H1 (cell line): ENCODE results near the gene MAGT1. TPM values are rescaled to one million over a fixed set of nuclear protein-coding genes. Genes with fewer than 3 reads are reported as not detected.

Experiments
- CTCF ChIA-PET: fragments of 300-600 bp; sonication (Branson Sonifier 250); formaldehyde crosslinking; loops from one replicate; lab custom pipeline; 2021; ENCODE audit not compliant: partially characterized antibody; lab: Charles Lee
- POLR2A ChIA-PET: fragments of 300-600 bp; sonication (Branson Sonifier 250); formaldehyde crosslinking; loops from one replicate; lab custom pipeline; 2021; ENCODE audit warnings: inconsistent platforms; ENCODE audit not compliant: partially characterized antibody; lab: Charles Lee
- DNase-seq, 2 experiments: peaks; one replicate each; pipeline versions ENCODE4 v3.0.0 to v3.0.0-alpha.2; 2010 to 2022; ENCODE audit warnings: low spot score in 2 of 2, low read depth in 1 of 2, mixed read lengths in 1 of 2
- FAIRE-seq: peaks from 2 replicates; lab custom pipeline; 2011; peaks lifted over from hg19 to GRCh38; lab: Jason Lieb, UNC
- H2AFZ ChIP-seq: 2 replicates; pipeline ENCODE4 v1.8.1; 2012; ENCODE audit warnings: low read length, inconsistent platforms
- H2AK5ac ChIP-seq: 2 replicates; pipeline ENCODE4 v1.6.1; 2013; ENCODE audit warnings: low read depth, low read length
- H2BK120ac ChIP-seq: replicated peaks from 2 replicates; pipeline ENCODE3; 2013; ENCODE audit warnings: low read depth, low read length, inconsistent platforms
- H2BK12ac ChIP-seq: 2 replicates; pipeline ENCODE4 v1.6.1; 2013; ENCODE audit warnings: low read depth, low read length
- H2BK15ac ChIP-seq: 2 replicates; pipeline ENCODE4 v1.6.1; 2013; ENCODE audit warnings: low read length
- H2BK20ac ChIP-seq: 2 replicates; pipeline ENCODE4 v1.6.1; 2013; ENCODE audit warnings: low read length
- H2BK5ac ChIP-seq: 2 replicates; pipeline ENCODE4 v1.6.1; 2013; ENCODE audit warnings: low read depth, low read length
- H3K14ac ChIP-seq: 2 replicates; pipeline ENCODE4 v1.6.1; 2013; ENCODE audit warnings: inconsistent platforms; ENCODE audit not compliant: insufficient read length
- H3K18ac ChIP-seq: 2 replicates; pipeline ENCODE4 v1.6.1; 2013; ENCODE audit warnings: low read length; ENCODE audit errors: extremely low read depth
- H3K23ac ChIP-seq: 2 replicates; pipeline ENCODE4 v1.6.1; 2013; ENCODE audit warnings: inconsistent platforms; ENCODE audit not compliant: insufficient read length
- H3K23me2 ChIP-seq: 2 replicates; pipeline ENCODE4 v1.6.1; 2013; ENCODE audit warnings: low read depth, low read length
- H3K27ac ChIP-seq: 2 replicates; pipeline ENCODE4 v1.6.1; 2011; ENCODE audit warnings: low read depth, low read length, inconsistent platforms
- H3K27me3 ChIP-seq, 4 experiments: replicated peaks in 1 of 4; 1 replicate in 1 of 4; 2 replicates in 3 of 4; pipeline versions ENCODE4 v1.6.1 to v1.8.1; 2011 to 2013; ENCODE audit warnings: low read length in 3 of 4, mild to moderate bottlenecking in 3 of 4, inconsistent platforms in 2 of 4, mixed read lengths in 2 of 4, moderate library complexity in 1 of 4; ENCODE audit not compliant: control insufficient read depth in 3 of 4, insufficient read depth in 3 of 4; ENCODE audit errors: extremely low read depth in 1 of 4
- H3K36me3 ChIP-seq, 4 experiments: 2 replicates each; pipeline versions ENCODE4 v1.6.1 to v1.8.1; 2011 to 2013; ENCODE audit warnings: mild to moderate bottlenecking in 4 of 4, low read length in 3 of 4, moderate library complexity in 2 of 4, control low read depth in 1 of 4, inconsistent platforms in 1 of 4; ENCODE audit not compliant: insufficient read depth in 4 of 4, control insufficient read depth in 2 of 4
- H3K4ac ChIP-seq: replicated peaks from 2 replicates; pipeline ENCODE3; 2013; ENCODE audit warnings: low read length, low read depth, mixed read lengths, inconsistent platforms; ENCODE audit not compliant: insufficient read length
- H3K4me1 ChIP-seq, 4 experiments: replicated peaks in 1 of 4; 1 replicate in 1 of 4; 2 replicates in 3 of 4; pipeline versions ENCODE4 v1.6.1 to v1.8.1; 2011 to 2013; ENCODE audit warnings: low read length in 3 of 4, inconsistent platforms in 2 of 4, mixed read lengths in 1 of 4; ENCODE audit not compliant: insufficient read depth in 4 of 4, control insufficient read depth in 3 of 4
- H3K4me2 ChIP-seq, 2 experiments: 2 replicates each; pipeline versions ENCODE4 v1.6.1 to v1.8.1; 2011 to 2013; ENCODE audit warnings: low read depth in 2 of 2, low read length in 2 of 2, control low read depth in 1 of 2, inconsistent platforms in 1 of 2, mild to moderate bottlenecking in 1 of 2; ENCODE audit not compliant: insufficient read depth in 1 of 2
- H3K4me3 ChIP-seq, 4 experiments: fragments of 200-600, 300-600 bp in 1 of 4; sonication (generic), shearing (Covaris generic), sonication (Bioruptor Twin) in 1 of 4; 2 replicates each; pipeline versions ENCODE4 v1.5.1 to v1.8.1; 2011 to 2016; ENCODE audit warnings: low read length in 4 of 4, low read depth in 3 of 4, control low read depth in 2 of 4, inconsistent platforms in 2 of 4, mild to moderate bottlenecking in 2 of 4, mixed read lengths in 1 of 4, moderate library complexity in 1 of 4; ENCODE audit not compliant: insufficient read depth in 2 of 4; ENCODE audit errors: extremely low read depth in 1 of 4
- H3K56ac ChIP-seq: replicated peaks from 2 replicates; pipeline ENCODE3; 2013; ENCODE audit warnings: low read depth, mild to moderate bottlenecking, mixed read lengths, low read length, inconsistent platforms; ENCODE audit not compliant: insufficient read length
- H3K79me1 ChIP-seq: 2 replicates; pipeline ENCODE4 v1.6.1; 2013; ENCODE audit warnings: low read depth, low read length, control low read depth
- H3K79me2 ChIP-seq, 2 experiments: 2 replicates each; pipeline versions ENCODE4 v1.6.1 to v1.8.1; 2012 to 2013; ENCODE audit warnings: low read length in 2 of 2, mild to moderate bottlenecking in 2 of 2, inconsistent platforms in 1 of 2; ENCODE audit not compliant: insufficient read depth in 2 of 2, control insufficient read depth in 1 of 2
- H3K9ac ChIP-seq, 4 experiments: replicated peaks in 1 of 4; 1 replicate in 1 of 4; 2 replicates in 3 of 4; pipeline versions ENCODE4 v1.6.1 to v1.8.1; 2011 to 2013; ENCODE audit warnings: low read depth in 3 of 4, low read length in 3 of 4, control low read depth in 2 of 4, mild to moderate bottlenecking in 2 of 4, moderate library complexity in 2 of 4, inconsistent platforms in 1 of 4; ENCODE audit errors: extremely low read depth in 1 of 4
- H3K9me3 ChIP-seq, 2 experiments: 2 replicates each; pipeline versions ENCODE4 v1.6.1 to v1.8.1; 2012 to 2013; ENCODE audit warnings: mild to moderate bottlenecking in 2 of 2, moderate library complexity in 2 of 2, control low read depth in 1 of 2, inconsistent platforms in 1 of 2, low read depth in 1 of 2, low read length in 1 of 2, mixed read lengths in 1 of 2; ENCODE audit not compliant: insufficient read depth in 2 of 2
- H4K20me1 ChIP-seq, 2 experiments: replicated peaks in 1 of 2; 2 replicates each; pipeline versions ENCODE3 to v1.8.1; 2011 to 2013; ENCODE audit warnings: inconsistent platforms in 2 of 2, low read length in 2 of 2, mild to moderate bottlenecking in 1 of 2; ENCODE audit not compliant: insufficient read depth in 2 of 2, control insufficient read depth in 1 of 2
- H4K5ac ChIP-seq: 2 replicates; pipeline ENCODE4 v1.6.1; 2013; ENCODE audit warnings: low read length, low read depth, mixed read lengths, inconsistent platforms; ENCODE audit not compliant: insufficient read length
- H4K8ac ChIP-seq: 2 replicates; pipeline ENCODE4 v1.8.0; 2013; ENCODE audit warnings: mild to moderate bottlenecking, moderate library complexity, low read length, inconsistent platforms; ENCODE audit not compliant: insufficient read depth; ENCODE audit errors: extremely low read depth
- H4K91ac ChIP-seq: replicated peaks from 2 replicates; pipeline ENCODE3; 2013; ENCODE audit warnings: low read length, mixed read lengths, inconsistent platforms; ENCODE audit not compliant: insufficient read length
- ATF3 ChIP-seq: IDR thresholded peaks from 2 replicates; pipeline ENCODE4 v1.6.1; 2011; ENCODE audit warnings: low read depth, mild to moderate bottlenecking, low read length; ENCODE audit not compliant: insufficient read depth
- BACH1 ChIP-seq: IDR thresholded peaks from 2 replicates; pipeline ENCODE4 v1.6.1; 2012; ENCODE audit warnings: low read length, improper control_type of control experiment
- BRCA1 ChIP-seq: IDR thresholded peaks from 2 replicates; pipeline ENCODE4 v1.6.1; 2012; ENCODE audit warnings: low read depth, low read length, improper control_type of control experiment
- CHD1 ChIP-seq: IDR thresholded peaks from 2 replicates; pipeline ENCODE4 v1.6.1; 2012; ENCODE audit warnings: low read depth, low read length, improper control_type of control experiment
- CREB1 ChIP-seq: IDR thresholded peaks from 2 replicates; pipeline ENCODE4 v1.6.1; 2012; ENCODE audit warnings: inconsistent platforms
- EGR1 ChIP-seq: IDR thresholded peaks from 2 replicates; pipeline ENCODE4 v1.6.1; 2011; ENCODE audit warnings: low read depth, low read length, borderline replicate concordance
- GTF2F1 ChIP-seq: IDR thresholded peaks from 2 replicates; pipeline ENCODE4 v1.6.1; 2012; ENCODE audit warnings: low read depth, low read length, improper control_type of control experiment, borderline replicate concordance
- KDM1A ChIP-seq: fragments of 200-600, 300-600 bp; sonication (generic); IDR thresholded peaks from 2 replicates; pipeline ENCODE4 v1.7.1; 2016; ENCODE audit warnings: mild to moderate bottlenecking, low read length, borderline replicate concordance
- MAX ChIP-seq: IDR thresholded peaks from 2 replicates; pipeline ENCODE4 v1.6.1; 2012; ENCODE audit warnings: inconsistent platforms
- POLR2AphosphoS5 ChIP-seq: IDR thresholded peaks from 2 replicates; pipeline ENCODE4 v1.6.1; 2011; ENCODE audit warnings: low read depth, low read length
- RFX5 ChIP-seq: IDR thresholded peaks from 2 replicates; pipeline ENCODE4 v1.6.1; 2011; ENCODE audit warnings: low read depth, low read length, improper control_type of control experiment, borderline replicate concordance
- SIRT6 ChIP-seq: IDR thresholded peaks from one replicate; pipeline ENCODE4 v1.7.1; 2012; ENCODE audit warnings: low read length, inconsistent platforms
- WGBS, 2 experiments: shearing (Covaris generic) in 1 of 2; methylation state at CpG; one replicate each; pipeline versions ENCODE4 v1.1.6 to v1.1.7; 2013 to 2015; ENCODE audit warnings: low lambda C conversion rate in 2 of 2, mixed read lengths in 2 of 2, inconsistent platforms in 1 of 2, low coverage in 1 of 2, missing lambda C conversion rate in 1 of 2; ENCODE audit not compliant: insufficient replicate concordance in 2 of 2, insufficient coverage in 1 of 2, insufficient read length in 1 of 2; ENCODE audit errors: extremely low coverage in 1 of 2, missing lambda C conversion rate in 1 of 2; 5-methylcytosine and 5-hydroxymethylcytosine counted together
- polyA plus RNA-seq, 7 experiments: library from polyadenylated mRNA; depleted of rRNA in 3 of 7; stranded (reverse) in 5 of 7; unstranded in 2 of 7; fragments of >200 nt in 5 of 7; fragments of 200-250 nt in 2 of 7; gene quantifications; 1 replicate in 5 of 7; 2 replicates in 1 of 7; 4 replicates in 1 of 7; pipeline versions ENCODE4 v1.2.1 to v1.2.3, GENCODE V29; 2011 to 2013; ENCODE audit warnings: missing spikeins in 2 of 7, mixed read lengths in 2 of 7
- total RNA-seq: library from RNA; stranded (reverse); fragmentation: NEBNext Ultra II Directional; extraction: Animal tissue kit (Norgen Biotek cat#: 25700); gene quantifications from 2 replicates; pipeline ENCODE4 v1.2.1, GENCODE V29; 2021

The MAGT1 gene
- total and polyA plus RNA-seq, 2 of the 8 experiments (the other 6 are each of a cell fraction or from before 2014, with no cell fraction given), result 14.4 to 47.6 TPM

- Histone ChIP-seq H4K8ac (no peak overlapping the region), H4K91ac (no peak overlapping the region), H3K27ac (no peak overlapping the region), H2BK5ac (no peak overlapping the region), H3K4me1 (no peaks in the 10 kb centered on the region), H3K18ac (no peak overlapping the region), H3K4ac (no peak overlapping the region), H2BK12ac (no peak overlapping the region), H2BK120ac (no peak overlapping the region), H3K27me3 (no peaks in the 10 kb centered on the region), H3K79me1 (no peaks in the 10 kb centered on the region), H3K9me3 (no peaks in the 10 kb centered on the region), H2BK20ac (no peak overlapping the region), H3K23ac (no peak overlapping the region), H3K56ac (no peak overlapping the region), H2BK15ac (no peak overlapping the region), H2AFZ (no peak overlapping the region), H3K14ac (no peak overlapping the region), H4K20me1 (no peaks in the 10 kb centered on the region), H3K9ac (no peak overlapping the region), H2AK5ac (no peak overlapping the region), H3K23me2 (no peaks in the 10 kb centered on the region), H3K4me3 (no peak overlapping the region), H4K5ac (no peak overlapping the region), H3K36me3 (no peaks in the 10 kb centered on the region), H3K4me2 (no peak overlapping the region), H3K79me2 (no peaks in the 10 kb centered on the region)
- POLR2A ChIA-PET, result no interaction called here
- DNase-seq (no peak), FAIRE-seq (no peak)
- WGBS, 2 experiments, result 95% methylated on average over 5 of the region's 8 CpGs; no CpG with 5 or more reads in 1 of the 2 experiments
- CTCF ChIA-PET, result no interaction called here
- no peak for TF ChIP-seq CREB1
- TF ChIP-seq EGR1, result no peak
- TF ChIP-seq CHD1, result no peak
- no peak for TF ChIP-seq ATF3
- no peak for TF ChIP-seq RFX5
- TF ChIP-seq SIRT6, result no peak
- no peak for TF ChIP-seq MAX
- TF ChIP-seq POLR2AphosphoS5, result no peak
- no peak for TF ChIP-seq KDM1A
- TF ChIP-seq BRCA1, result no peak
- no peak for TF ChIP-seq GTF2F1
- TF ChIP-seq BACH1, result no peak
Observed at GRCh38 chrX:77924320-77924859, 29.2 kb upstream of the MAGT1 start.
